GM19328 (cell line): ENCODE results near the gene TMEM132D.

ENCODE experiments used
- ATAC-seq: cut with Tn5 transposase; IDR thresholded peaks from one replicate; pipeline ENCODE4 v1.9.1; 2021; ENCODE audit warnings: mild to moderate bottlenecking, moderate library complexity; ENCODE audit not compliant: unreplicated experiment

TMEM132D gene

GRCh38 chr12:129294868-129295267 lies 609.0 kb downstream of the TMEM132D start:
- no peak for ATAC-seq

- no peak for ATAC-seq
Measured at GRCh38 chr12:129279771-129280170, 624.1 kb downstream of the TMEM132D start.

- ATAC-seq: no peak
Measured at GRCh38 chr12:129276361-129277060, 627.3 kb downstream of the TMEM132D start.

- no peak for ATAC-seq
Measured at GRCh38 chr12:129269756-129270495, 633.9 kb downstream of the TMEM132D start.

GRCh38 chr12:129258781-129259318 lies 645.0 kb downstream of the TMEM132D start:
- ATAC-seq: no peak

GRCh38 chr12:129257524-129257923 lies 646.3 kb downstream of the TMEM132D start:
- no peak for ATAC-seq

- ATAC-seq: no peak
Measured at GRCh38 chr12:129246630-129247029, 657.2 kb downstream of the TMEM132D start.

- no peak for ATAC-seq
Measured at GRCh38 chr12:129245769-129246168, 658.1 kb downstream of the TMEM132D start.

GRCh38 chr12:129241852-129242251 lies 662.0 kb downstream of the TMEM132D start:
- ATAC-seq: no peak

- no peak for ATAC-seq
Measured at GRCh38 chr12:129237881-129238280, 665.9 kb downstream of the TMEM132D start.

GRCh38 chr12:129234209-129234608 lies 669.6 kb downstream of the TMEM132D start:
- no peak for ATAC-seq

GRCh38 chr12:129231491-129231890 lies 672.3 kb downstream of the TMEM132D start:
- ATAC-seq: no peak

GRCh38 chr12:129230995-129231394 lies 672.8 kb downstream of the TMEM132D start:
- ATAC-seq: no peak

- no peak for ATAC-seq
Measured at GRCh38 chr12:129226851-129227250, 677.0 kb downstream of the TMEM132D start.

GRCh38 chr12:129226005-129226404 lies 677.8 kb downstream of the TMEM132D start:
- no peak for ATAC-seq

- ATAC-seq: no peak
Measured at GRCh38 chr12:129215556-129215955, 688.3 kb downstream of the TMEM132D start.

- ATAC-seq: no peak
Measured at GRCh38 chr12:129213551-129213950, 690.3 kb downstream of the TMEM132D start.

- ATAC-seq: no peak
Measured at GRCh38 chr12:129211862-129212630, 691.8 kb downstream of the TMEM132D start.

- ATAC-seq: no peak
Measured at GRCh38 chr12:129208566-129208965, 695.3 kb downstream of the TMEM132D start.

GRCh38 chr12:129207084-129207483 lies 696.7 kb downstream of the TMEM132D start:
- no peak for ATAC-seq

GRCh38 chr12:129203456-129203855 lies 700.4 kb downstream of the TMEM132D start:
- no peak for ATAC-seq
